Stimulated activated CD8-positive, alpha-beta memory T cell treated with anti-CD3 and anti-CD28 coated beads, Interleukin-7, amount 100 ng/mL, for 24 hours (primary cell): Measurements from ENCODE around the gene DCHS1.

Experiments
- DNase-seq: peaks from one replicate; pipeline ENCODE4 v3.0.0-alpha.2; 2020; ENCODE audit warnings: low read depth

Gene DCHS1

DNA sequence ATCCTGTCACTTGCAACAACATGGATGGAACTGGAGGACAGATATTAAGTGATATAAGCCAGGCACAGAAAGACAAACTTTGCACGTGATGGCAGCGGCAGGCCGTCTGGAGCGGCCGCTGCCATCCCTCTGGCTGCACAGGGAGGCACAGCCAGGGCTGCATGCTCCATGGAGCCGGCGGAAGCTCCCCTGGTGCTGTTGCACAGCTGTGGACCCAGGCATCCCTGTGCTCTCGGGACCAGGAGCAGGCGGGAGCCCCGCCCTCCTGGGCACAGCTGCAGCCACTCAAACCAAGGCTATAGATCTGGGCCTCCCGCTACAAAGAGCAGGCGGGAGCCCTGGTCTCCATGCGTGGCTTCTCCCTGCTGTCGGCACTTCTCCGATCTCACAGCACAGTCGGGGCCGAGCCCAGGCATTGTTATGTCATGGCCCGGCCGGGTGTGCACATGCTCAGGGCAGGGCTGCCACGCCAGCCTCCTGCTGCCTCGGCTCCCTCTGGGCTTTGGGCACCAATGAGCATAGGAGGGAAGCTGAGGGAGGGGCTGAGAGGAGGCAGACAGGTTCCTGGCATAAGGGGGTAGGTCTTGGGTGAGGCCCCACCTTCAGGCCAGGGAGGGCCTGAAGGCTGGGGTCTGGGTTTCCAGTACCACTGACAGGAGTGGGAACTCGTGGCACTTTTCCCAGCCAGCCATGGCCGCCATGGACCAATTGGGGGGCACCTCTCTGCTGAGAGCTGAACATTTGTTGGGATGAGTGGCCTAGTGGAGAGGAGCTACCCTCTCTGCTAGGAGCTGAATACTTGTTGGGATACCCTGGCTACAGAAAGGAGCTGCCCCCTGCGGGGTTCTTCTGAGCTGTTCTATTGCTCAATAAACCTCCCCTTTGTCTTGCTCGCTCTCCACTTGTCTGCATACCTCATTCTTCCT lies 68.9 kb downstream of the DCHS1 start:
- no peak for DNase-seq

DNA sequence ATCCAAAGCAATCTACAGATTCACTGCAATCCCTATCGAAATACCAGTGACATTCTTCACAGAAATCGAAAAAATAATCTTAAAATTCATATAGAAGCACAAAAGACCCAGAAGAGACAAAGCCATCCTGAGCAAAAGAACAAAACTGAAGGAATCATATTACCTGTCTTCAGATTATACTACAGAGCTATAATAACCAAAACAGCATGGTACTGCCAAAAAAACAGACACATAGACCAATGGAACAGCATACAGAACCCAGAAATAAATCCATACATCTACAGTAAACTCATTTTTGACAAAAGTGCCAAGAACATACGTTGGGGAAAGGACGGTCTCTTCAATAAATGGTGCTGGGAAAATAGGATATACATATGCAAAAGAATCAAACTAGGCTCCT lies 71.1 kb downstream of the DCHS1 start:
- no peak for DNase-seq

DNA sequence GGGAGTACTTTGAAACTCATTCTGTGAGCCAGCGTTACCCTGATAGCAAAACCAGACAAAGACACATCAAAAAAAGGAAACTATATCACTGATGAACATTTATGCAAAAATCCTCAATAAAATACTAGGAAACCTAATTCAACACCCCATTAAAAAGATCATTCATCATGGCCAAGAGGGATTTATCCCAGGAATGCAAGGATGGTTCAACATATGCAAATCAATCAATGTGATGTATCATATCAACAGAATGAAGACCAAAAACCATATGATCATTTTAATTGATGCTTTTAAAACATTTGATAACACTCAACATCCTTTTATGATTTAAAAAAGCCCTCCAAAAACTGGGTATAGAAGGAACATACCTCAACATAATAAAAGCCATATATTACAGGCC lies 72.0 kb downstream of the DCHS1 start:
- no peak for DNase-seq

DNA sequence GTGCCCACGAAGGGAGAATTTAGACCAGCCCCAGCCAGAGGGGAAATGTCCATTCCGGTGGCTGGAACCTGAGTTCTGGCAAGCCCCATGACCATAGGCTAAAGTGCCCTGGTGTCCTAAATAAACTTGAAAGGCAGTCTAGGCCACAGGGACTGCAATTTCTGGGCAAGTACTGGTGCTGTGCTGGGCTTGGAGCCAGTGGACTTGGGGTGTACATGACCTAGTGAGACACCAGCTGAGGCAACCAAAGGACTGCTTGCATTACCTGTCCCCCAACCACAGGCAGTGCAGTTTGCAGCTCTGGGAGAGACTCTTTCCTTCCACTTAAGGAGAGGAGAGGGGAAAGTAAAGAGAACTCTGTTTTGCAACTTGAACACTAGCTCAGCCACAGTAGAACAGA lies 75.9 kb downstream of the DCHS1 start:
- no peak for DNase-seq

DNA sequence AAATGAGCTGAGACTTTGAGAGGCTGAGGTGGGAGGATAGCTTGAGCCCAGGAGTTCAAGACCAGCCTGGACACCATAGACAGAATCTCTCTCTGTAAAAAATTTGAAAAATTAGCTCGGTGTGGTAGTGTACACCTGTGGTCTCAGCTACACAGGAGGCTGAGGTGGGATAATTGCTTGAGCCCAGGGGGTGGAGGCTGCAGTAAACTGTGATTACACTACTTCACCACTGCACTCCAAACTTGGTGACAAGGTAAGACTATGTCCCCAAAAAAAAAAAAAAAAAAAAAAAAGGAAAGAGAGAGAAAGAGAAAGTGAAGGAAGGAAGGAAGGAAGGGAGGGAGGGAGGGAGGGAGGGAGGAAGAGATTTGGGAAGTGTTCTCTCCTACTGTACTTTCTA lies 77.5 kb downstream of the DCHS1 start:
- no peak for DNase-seq

DNA sequence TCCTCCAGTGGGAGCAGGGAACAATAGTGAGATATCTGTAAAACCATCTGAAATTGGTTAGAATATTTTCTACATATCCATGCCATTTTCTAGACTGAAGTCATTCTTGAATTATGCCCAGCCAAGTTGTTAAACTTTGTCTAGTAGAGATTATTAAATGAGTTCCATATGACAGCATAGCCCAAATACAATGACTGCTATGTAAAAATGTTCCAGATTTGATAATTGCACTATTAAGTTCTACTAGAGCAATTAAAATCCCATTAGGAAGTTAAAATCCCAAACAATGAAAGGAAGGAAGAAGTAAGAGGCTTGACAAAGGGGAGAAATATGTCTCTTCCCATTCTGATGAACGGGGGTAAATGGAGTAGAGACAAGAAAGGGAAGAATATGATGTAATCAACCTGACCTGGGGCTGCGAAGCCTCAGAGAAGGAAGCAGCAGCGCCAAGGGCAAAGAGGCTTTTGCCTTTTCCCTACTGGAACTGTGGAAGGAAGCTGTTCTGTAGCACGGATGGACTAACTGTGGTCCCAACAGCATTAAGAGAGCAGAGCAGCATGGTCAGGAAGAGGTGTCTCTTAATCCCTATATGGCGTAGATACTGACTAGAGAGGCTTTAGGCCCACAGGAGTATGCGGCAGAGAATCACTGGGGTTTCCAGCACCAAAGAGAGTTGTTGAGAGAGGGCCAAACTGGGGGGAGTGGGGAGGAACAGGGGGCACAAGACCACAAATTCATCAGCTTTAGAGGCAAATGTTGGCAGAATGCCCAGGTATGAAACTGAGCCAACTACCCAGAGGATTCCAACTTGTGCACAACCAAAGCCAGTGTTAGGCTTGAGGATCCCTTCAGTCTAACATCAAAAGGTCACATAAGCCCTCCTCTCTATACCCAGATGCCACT lies 78.9 kb downstream of the DCHS1 start:
- no peak for DNase-seq

DNA sequence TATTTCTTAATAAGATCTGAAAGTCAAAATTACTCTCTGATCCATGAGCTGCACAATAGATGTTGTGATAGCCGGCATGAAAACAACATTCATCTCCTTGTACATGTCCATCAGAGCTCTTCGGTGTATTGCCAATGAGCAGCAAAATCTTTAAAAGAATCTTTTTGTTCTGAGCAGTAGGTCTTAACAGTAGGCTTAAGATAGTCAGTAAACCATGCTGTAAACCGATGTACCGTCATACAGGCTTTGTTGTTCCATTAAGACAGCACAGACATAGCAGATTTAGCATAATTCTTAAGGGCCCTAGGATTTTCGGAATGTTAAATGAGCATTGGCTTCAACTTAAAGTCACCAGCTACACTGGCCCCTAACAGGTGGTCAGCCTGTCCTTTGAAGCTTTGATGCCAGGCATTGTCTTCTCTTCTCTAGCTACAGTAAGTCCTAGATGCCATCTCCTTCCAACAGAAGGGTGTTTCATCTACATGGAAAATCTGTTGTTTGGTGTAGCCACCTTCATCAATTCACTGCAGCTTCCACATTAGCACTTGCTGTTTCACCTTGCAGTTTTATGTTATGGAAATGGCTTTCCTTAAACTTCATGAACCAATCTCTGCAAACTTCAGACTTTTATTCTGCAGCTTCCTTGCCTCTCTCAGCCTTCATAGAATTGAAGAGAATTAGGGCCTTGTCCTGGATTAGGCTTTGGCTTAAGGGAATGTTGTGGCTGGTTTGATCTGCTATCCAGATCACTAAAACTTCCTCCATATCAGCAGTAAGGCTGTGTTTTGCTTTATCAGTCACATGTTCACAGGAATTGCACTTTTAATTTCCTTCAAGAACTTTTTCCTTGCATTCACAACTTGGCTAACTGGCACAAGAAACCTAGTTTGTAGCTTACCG lies 80.5 kb downstream of the DCHS1 start:
- DNase-seq, result no peak

DNA sequence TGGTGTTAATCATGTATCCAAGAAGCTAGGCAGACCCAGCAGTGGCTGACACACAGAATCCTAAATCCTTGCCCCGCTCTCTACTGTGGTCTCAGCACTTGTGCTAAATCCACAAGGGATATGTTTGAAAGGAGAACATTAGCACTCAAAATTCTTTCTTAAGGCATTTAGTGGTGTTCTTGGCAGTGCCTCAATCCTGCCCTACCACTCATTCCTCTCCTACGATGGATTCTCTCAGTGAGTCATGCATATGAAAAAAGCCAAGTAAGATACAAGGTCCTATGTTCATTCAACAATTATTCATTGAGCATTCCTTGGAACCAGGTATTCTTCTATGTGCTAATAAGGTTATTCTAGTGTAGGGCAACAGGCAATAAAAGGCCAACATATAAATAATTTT lies 83.4 kb downstream of the DCHS1 start:
- no peak for DNase-seq

DNA sequence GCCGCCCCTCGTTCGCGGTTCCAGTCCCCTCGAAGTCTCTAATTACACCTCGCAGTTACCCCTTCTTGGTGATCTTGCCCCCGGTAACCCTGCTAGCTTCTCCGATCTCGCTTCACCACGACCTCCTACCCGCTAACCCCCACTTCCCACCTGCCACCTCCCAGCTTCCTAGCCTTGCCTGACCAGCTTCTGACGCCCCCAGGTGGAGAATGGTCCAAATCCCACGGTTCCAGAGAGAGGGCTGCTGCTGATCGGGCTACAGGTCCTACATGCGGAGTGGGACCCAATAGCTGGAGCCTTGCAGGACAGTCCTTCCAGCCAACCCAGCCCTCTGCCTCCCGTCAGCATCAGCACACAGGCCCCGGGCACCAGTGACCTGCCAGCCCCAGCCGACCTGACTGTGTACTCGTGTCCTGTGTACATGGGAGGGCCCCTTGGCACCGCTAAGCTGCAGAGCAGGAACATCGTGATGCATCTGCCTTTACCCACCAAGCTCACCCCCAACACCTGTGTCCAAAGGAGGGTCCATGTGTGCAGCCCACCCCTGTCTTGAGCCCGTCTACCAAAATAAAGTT lies 84.1 kb downstream of the DCHS1 start:
- no peak for DNase-seq
